ENCODE measurements around the gene GATD1. TPM values are rescaled to one million over a fixed set of nuclear protein-coding genes. Genes with fewer than 3 reads are reported as not detected.

Gene GATD1
- total RNA-seq, 1 experiment from 2014 or later: 39.9 TPM

- no peaks in the 10 kb centered on the region for H3K9me3 ChIP-seq (replicated peaks)
- DNase-seq: no peak
- H3K27ac ChIP-seq: no peak overlapping the region
- no peaks in the 10 kb centered on the region for H3K36me3 ChIP-seq
- H3K4me3 ChIP-seq: no peak overlapping the region
- no peaks in the 10 kb centered on the region for H3K27me3 ChIP-seq
- H3K4me1 ChIP-seq: peaks cover 8% of the 10 kb centered on the region; the same call in 1 of the 2 replicates
Measured at GRCh38 chr11:782264-783174, 5.2 kb upstream of the GATD1 start.

GRCh38 chr11:779955-780532 lies 2.8 kb upstream of the GATD1 start:
- no peaks in the 10 kb centered on the region for H3K27me3 ChIP-seq
- no peaks in the 10 kb centered on the region for H3K9me3 ChIP-seq (replicated peaks)
- no peak overlapping the region for H3K4me3 ChIP-seq
- DNase-seq: no peak
- no peak overlapping the region for H3K27ac ChIP-seq
- H3K4me1 ChIP-seq: 0 out of 2 replicates have a peak, but pooled peaks cover 6% of the 10 kb centered on the region
- H3K36me3 ChIP-seq: no peaks in the 10 kb centered on the region

GRCh38 chr11:778976-779954 lies 2.0 kb upstream of the GATD1 start:
- Histone ChIP-seq H3K4me3 (no peak overlapping the region), H3K36me3 (peaks cover 2% of the 10 kb centered on the region; the same call in 1 of the 2 replicates), H3K27ac (no peak overlapping the region), H3K9me3 (replicated peaks) (no peaks in the 10 kb centered on the region), H3K27me3 (no peaks in the 10 kb centered on the region), H3K4me1 (0 out of 2 replicates have a peak, but pooled peaks cover 6% of the 10 kb centered on the region)
- no peak for DNase-seq

- Histone ChIP-seq H3K36me3 (peaks cover 9% of the 10 kb centered on the region; the same call in 1 of the 2 replicates), H3K4me1 (peaks cover 19% of the 10 kb centered on the region; the same call in 1 of the 2 replicates), H3K27ac (peak overlapping the region; percentile 66), H3K27me3 (no peaks in the 10 kb centered on the region), H3K4me3 (peak overlapping the region; percentile 99), H3K9me3 (replicated peaks) (no peaks in the 10 kb centered on the region)
- DNase-seq: peak; percentile 51 to 60
Measured at GRCh38 chr11:776561-777287, 563 bp downstream of the GATD1 start.

GRCh38 chr11:776263-776560 lies 1.1 kb downstream of the GATD1 start:
- H3K27ac ChIP-seq: peak overlapping the region; percentile 66
- H3K36me3 ChIP-seq: peaks cover 14% of the 10 kb centered on the region; the same call in 1 of the 2 replicates
- H3K27me3 ChIP-seq: no peaks in the 10 kb centered on the region

GRCh38 chr11:774873-775592 lies 2.3 kb downstream of the GATD1 start:
- H3K36me3 ChIP-seq: peaks cover 20% of the 10 kb centered on the region; the same call in 1 of the 2 replicates
- DNase-seq: no peak
- H3K27ac ChIP-seq: no peak overlapping the region
- no peak overlapping the region for H3K4me3 ChIP-seq
- H3K4me1 ChIP-seq: peaks cover 19% of the 10 kb centered on the region; the same call in 1 of the 2 replicates
- H3K27me3 ChIP-seq: no peaks in the 10 kb centered on the region
- H3K9me3 ChIP-seq (replicated peaks): no peaks in the 10 kb centered on the region

More at GRCh38 chr11:776263-776560, 1.1 kb downstream of the GATD1 start:
- DNase-seq: no peak
- no peaks in the 10 kb centered on the region for H3K9me3 ChIP-seq (replicated peaks)
- peak overlapping the region; percentile 99 for H3K4me3 ChIP-seq
- peaks cover 19% of the 10 kb centered on the region; the same call in 1 of the 2 replicates for H3K4me1 ChIP-seq

GRCh38 chr11:773830-774229 lies 3.5 kb downstream of the GATD1 start:
- H3K4me3 ChIP-seq: no peak overlapping the region
- peak overlapping the region; percentile 71 for H3K27ac ChIP-seq
- H3K27me3 ChIP-seq: no peaks in the 10 kb centered on the region
- H3K36me3 ChIP-seq: peaks cover 20% of the 10 kb centered on the region; the same call in 1 of the 2 replicates
- H3K4me1 ChIP-seq: peaks cover 19% of the 10 kb centered on the region; the same call in 1 of the 2 replicates
- DNase-seq: no peak
- no peaks in the 10 kb centered on the region for H3K9me3 ChIP-seq (replicated peaks)

GRCh38 chr11:773425-773824 lies 3.9 kb downstream of the GATD1 start:
- no peaks in the 10 kb centered on the region for H3K9me3 ChIP-seq (replicated peaks)
- peaks cover 19% of the 10 kb centered on the region; the same call in 1 of the 2 replicates for H3K4me1 ChIP-seq
- no peak for DNase-seq
- peak overlapping the region; percentile 71 for H3K27ac ChIP-seq
- H3K36me3 ChIP-seq: peaks cover 20% of the 10 kb centered on the region; the same call in 1 of the 2 replicates
- no peaks in the 10 kb centered on the region for H3K27me3 ChIP-seq
- H3K4me3 ChIP-seq: no peak overlapping the region

- H3K27me3 ChIP-seq: no peaks in the 10 kb centered on the region
- peaks cover 19% of the 10 kb centered on the region; the same call in 1 of the 2 replicates for H3K4me1 ChIP-seq
- H3K36me3 ChIP-seq: peaks cover 20% of the 10 kb centered on the region; the same call in 1 of the 2 replicates
- H3K27ac ChIP-seq: peak overlapping the region; percentile 71
- H3K9me3 ChIP-seq (replicated peaks): no peaks in the 10 kb centered on the region
- no peak overlapping the region for H3K4me3 ChIP-seq
- DNase-seq: peak; percentile 66 to 70
Measured at GRCh38 chr11:772429-773390, 4.6 kb downstream of the GATD1 start.

GRCh38 chr11:771617-772204 lies 5.6 kb downstream of the GATD1 start:
- no peak overlapping the region for H3K27ac ChIP-seq
- H3K4me3 ChIP-seq: no peak overlapping the region
- no peak for DNase-seq
- peaks cover 19% of the 10 kb centered on the region; the same call in 1 of the 2 replicates for H3K4me1 ChIP-seq
- H3K9me3 ChIP-seq (replicated peaks): no peaks in the 10 kb centered on the region
- H3K36me3 ChIP-seq: peaks cover 20% of the 10 kb centered on the region; the same call in 1 of the 2 replicates
- H3K27me3 ChIP-seq: no peaks in the 10 kb centered on the region

- no peak overlapping the region for H3K4me3 ChIP-seq
- no peaks in the 10 kb centered on the region for H3K27me3 ChIP-seq
- no peaks in the 10 kb centered on the region for H3K9me3 ChIP-seq (replicated peaks)
- H3K27ac ChIP-seq: no peak overlapping the region
- H3K36me3 ChIP-seq: peaks cover 24% of the 10 kb centered on the region
- peaks cover 19% of the 10 kb centered on the region; the same call in 1 of the 2 replicates for H3K4me1 ChIP-seq
- no peak for DNase-seq
Measured at GRCh38 chr11:770642-771616, 6.4 kb downstream of the GATD1 start.
